Hair follicular keratinocyte (primary cell): ENCODE data around the gene MNAT1. TPM values are rescaled to one million over a fixed set of nuclear protein-coding genes. Genes with fewer than 3 reads are reported as not detected.

ENCODE experiments used
- total RNA-seq: library from RNA; depleted of rRNA; stranded (reverse); fragments of >200 nt; gene quantifications from 2 replicates; pipeline ENCODE4 v1.2.3, GENCODE V29; 2015

MNAT1 gene
- 55.9 and 78.4 TPM in 2 replicates for total RNA-seq

GRCh38 chr14:60734465-60735242, at the start of gene MNAT1:
TSS of gene MNAT1 (plus strand) at chr14:60734761. CDS start at chr14:60734863, 102 bp downstream.

DNA sequence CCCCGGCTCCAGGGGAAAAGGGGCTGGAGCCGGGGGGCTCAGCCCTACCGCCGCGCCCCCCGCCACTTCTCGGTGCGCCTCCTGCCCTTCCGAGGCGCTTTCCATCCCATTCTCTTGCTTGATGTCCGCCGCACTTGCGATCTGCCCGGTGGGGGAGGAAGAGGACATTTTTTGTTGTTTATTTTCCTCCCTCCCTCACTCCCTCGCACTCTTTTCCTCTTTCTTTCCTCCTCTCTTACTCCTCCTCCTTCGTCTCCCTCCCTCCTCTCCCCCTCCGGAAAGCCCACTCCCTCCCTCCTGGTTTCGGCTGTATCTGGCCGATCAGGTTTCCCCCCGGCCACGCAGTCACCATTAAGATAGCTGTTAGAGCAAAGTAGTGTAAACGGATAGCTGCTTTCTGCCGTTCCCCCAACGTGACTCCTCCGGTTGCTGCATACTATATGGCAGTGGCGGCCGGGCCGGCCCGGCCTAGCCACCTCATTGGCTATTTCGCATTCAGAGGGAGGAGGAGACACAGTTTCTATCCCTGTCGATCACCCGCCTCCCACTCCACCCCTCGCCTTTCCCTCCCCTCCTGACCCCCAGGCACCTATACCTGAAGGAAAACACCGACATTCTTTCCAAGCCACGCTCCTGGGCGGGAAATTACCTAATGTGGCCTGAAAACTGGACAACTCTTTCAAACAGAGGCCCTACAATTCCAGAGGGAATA, 10.5 kb upstream of the MNAT1 start, which contains the start of gene SIX4:
Gene SIX4, minus strand, starts transcription at position 445 of the 712 bp plus-strand sequence. Its CDS starts 277 bp downstream, at position 168.

DNA sequence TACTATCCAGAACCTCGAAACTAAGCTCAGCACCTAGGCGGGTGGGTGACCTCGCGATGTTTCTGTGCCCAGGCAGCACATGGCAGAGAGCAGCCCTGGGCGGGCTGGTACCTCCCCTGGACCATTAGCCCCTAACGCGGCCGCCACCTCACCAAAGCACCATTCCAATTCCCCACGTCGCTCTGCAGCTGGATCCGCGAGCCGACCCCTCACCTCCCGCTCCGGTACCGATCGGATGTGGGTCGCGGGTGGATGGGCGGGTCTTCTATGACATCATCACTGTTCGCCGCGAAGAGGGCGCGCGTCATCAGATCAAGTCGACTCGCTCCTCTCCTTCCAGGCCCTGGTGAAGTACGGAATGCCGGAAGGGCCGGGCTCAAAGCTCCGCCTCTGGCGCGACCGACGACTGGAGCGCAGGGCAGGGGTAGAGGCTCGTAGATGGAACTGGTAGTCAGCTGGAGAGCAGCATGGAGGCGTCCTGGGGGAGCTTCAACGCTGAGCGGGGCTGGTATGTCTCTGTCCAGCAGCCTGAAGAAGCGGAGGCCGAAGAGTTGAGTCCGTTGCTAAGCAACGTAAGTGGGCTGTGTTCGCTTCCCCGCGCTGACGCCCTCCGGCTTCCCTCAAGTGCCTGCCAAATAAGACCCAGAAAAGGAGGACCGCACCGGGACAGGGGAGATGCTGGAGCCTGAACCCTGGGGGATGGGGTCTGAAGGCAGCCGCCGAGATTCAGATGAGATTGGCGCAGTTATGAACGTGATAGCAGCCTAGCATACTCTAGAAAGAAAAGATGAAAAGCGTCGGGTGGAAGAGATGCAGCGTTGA, 246.5 kb downstream of the MNAT1 start, which contains the start of the genes SLC38A6 and TRMT5:
Gene SLC38A6, plus strand, starts transcription at position 435 of the 822 bp plus-strand sequence. Its CDS starts 33 bp downstream, at position 468.
Gene TRMT5, minus strand, starts transcription at position 269 of the 822 bp plus-strand sequence. Its CDS starts 106 bp downstream, at position 163.

Other genes starting within 250 kb of the MNAT1 start
- not detected in 2 replicates for gene C14orf39, start 248.7 kb upstream of the MNAT1 start, total RNA-seq
- not detected in 2 replicates for gene SIX6, start 225.6 kb upstream of the MNAT1 start, total RNA-seq
- gene SIX1, start 85.3 kb upstream of the MNAT1 start, total RNA-seq = 0.15 TPM in 1 of 2 replicates, not detected in the other
- gene SIX4, start 10.4 kb upstream of the MNAT1 start, total RNA-seq = 9.5 and 12.3 TPM in 2 replicates
- 11.6 and 16.1 TPM in 2 replicates for gene TRMT5, start 246.3 kb downstream of the MNAT1 start, total RNA-seq
- 7.5 and 10.1 TPM in 2 replicates for gene SLC38A6, start 246.5 kb downstream of the MNAT1 start, total RNA-seq